ENCODE results near the gene COG8. TPM values are rescaled to one million over a fixed set of nuclear protein-coding genes. Genes with fewer than 3 reads are reported as not detected.

The COG8 gene
- total RNA-seq, 4 donors from 2014 or later: 29.5 to 52.0 (median 48.3) TPM

DNA sequence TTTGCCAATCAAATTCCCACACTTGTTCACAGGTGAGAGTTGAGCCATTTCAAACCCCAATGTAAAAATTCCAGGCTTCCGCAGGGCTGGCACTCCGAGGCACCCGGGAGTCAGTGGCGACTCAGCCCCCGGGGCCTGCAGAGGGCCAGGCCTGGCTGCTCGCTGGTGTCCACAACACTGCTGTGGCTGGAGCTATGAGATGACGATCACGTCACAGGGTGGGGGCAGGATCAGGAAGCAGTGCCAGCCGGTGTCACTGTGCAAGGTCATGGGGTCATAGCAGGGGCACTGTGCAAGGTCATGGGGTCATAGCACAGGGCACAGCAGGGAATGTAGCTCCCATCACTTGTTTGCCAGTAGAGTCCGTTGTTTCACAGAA lies 20.5 kb downstream of the COG8 start:
- intact Hi-C loops (cut with DNase I; ENCODE audit: low total_unique reads) (no loop called here), in situ Hi-C loops (cut with MboI; ENCODE audit: low pct_ligation_motif_present in 1 of 4, low pct_unique_long_range_greater_than_20kb in 1 of 4, low sequenced_read_pairs in 3 of 4) (no loop called here)
- TF ChIP-seq POLR2A (IDR thresholded peaks at IDR 0.05) (no peak), EP300 (IDR thresholded peaks at IDR 0.05; ENCODE audit: low read depth) (no peak), POLR2AphosphoS5 (IDR thresholded peaks at IDR 0.05) (no peak)
- TF ChIP-seq, protein P1, sequence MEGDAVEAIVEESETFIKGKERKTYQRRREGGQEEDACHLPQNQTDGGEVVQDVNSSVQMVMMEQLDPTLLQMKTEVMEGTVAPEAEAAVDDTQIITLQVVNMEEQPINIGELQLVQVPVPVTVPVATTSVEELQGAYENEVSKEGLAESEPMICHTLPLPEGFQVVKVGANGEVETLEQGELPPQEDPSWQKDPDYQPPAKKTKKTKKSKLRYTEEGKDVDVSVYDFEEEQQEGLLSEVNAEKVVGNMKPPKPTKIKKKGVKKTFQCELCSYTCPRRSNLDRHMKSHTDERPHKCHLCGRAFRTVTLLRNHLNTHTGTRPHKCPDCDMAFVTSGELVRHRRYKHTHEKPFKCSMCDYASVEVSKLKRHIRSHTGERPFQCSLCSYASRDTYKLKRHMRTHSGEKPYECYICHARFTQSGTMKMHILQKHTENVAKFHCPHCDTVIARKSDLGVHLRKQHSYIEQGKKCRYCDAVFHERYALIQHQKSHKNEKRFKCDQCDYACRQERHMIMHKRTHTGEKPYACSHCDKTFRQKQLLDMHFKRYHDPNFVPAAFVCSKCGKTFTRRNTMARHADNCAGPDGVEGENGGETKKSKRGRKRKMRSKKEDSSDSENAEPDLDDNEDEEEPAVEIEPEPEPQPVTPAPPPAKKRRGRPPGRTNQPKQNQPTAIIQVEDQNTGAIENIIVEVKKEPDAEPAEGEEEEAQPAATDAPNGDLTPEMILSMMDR (IDR thresholded peaks at IDR 0.05): no peak
- H3K27me3 ChIP-seq: no peaks in the 10 kb centered on the region
- H3K9me3 ChIP-seq: no peaks in the 10 kb centered on the region
- DNase-seq: no peak
- 83% methylated on average over 9 of the region's 10 CpGs; no CpG with 5 or more reads in 1 of the 2 donors for WGBS, 2 donors (ENCODE audit: low coverage in 1 of 2)
- H3K4me3 ChIP-seq: no peak overlapping the region
- H3K4me1 ChIP-seq: peaks cover 0 to 1% (median under 1%) of the 10 kb centered on the region in 4 donors
- H3K27ac ChIP-seq: no peak overlapping the region
- H3K36me3 ChIP-seq: peaks cover 0 to 64% (median 39%) of the 10 kb centered on the region in 4 donors

DNA sequence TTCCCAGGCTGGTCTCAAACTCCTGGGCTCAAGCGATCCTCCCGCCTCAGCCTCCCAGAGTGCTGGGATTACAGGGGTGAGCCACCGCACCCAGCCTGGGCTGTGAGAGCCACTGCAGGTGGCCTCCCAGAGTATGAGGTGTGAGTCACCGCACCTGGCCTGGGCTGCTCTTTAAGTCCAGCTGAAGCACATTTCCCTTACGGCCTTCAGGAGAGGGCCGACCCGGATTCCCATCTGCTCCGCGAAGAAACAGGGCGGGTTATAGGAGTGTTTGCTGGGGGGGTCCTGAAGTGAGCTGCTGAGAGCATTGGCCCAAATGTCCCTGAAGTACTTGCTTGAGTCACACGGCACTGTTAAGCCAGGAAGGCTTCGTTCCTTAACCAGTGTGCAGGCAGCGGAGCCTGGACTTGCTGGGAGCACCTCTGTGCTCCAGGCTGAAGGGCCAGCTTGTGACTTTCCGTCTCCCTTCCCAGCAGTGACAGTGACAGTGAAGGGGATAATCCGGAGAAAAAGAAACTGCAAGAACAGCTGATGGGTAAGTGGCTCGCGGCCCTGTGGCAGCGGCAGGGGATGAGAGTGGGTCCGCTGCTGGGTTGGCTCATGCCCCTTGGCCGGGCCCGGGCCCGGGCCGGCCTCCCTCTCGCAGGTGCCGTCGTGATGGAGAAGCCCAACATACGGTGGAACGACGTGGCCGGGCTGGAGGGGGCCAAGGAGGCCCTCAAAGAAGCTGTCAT lies 21.0 kb downstream of the COG8 start:
- DNase-seq: no peak
- no peak for TF ChIP-seq EP300 (IDR thresholded peaks at IDR 0.05; ENCODE audit: low read depth)
- no peak for TF ChIP-seq POLR2A (IDR thresholded peaks at IDR 0.05)
- TF ChIP-seq POLR2AphosphoS5 (IDR thresholded peaks at IDR 0.05): no peak
- TF ChIP-seq, protein P1 (IDR thresholded peaks at IDR 0.05): no peak
- Histone ChIP-seq H3K27me3 (no peaks in the 10 kb centered on the region), H3K9me3 (no peaks in the 10 kb centered on the region), H3K4me3 (no peak overlapping the region), H3K27ac (no peak overlapping the region), H3K4me1 (peaks cover 0 to 2% (median 0%) of the 10 kb centered on the region in 4 donors), H3K36me3 (peaks cover 0 to 64% (median 37%) of the 10 kb centered on the region in 4 donors)
- intact Hi-C loops (cut with DNase I; ENCODE audit: low total_unique reads): no loop called here
- 87 to 95% methylated on average over 5 to 30 of the region's 30 CpGs for whole genome bisulfite sequencing, 2 donors (ENCODE audit: low coverage in 1 of 2)
- in situ Hi-C loops (cut with MboI; ENCODE audit: low pct_ligation_motif_present in 1 of 4, low pct_unique_long_range_greater_than_20kb in 1 of 4, low sequenced_read_pairs in 3 of 4): no loop called here

DNA sequence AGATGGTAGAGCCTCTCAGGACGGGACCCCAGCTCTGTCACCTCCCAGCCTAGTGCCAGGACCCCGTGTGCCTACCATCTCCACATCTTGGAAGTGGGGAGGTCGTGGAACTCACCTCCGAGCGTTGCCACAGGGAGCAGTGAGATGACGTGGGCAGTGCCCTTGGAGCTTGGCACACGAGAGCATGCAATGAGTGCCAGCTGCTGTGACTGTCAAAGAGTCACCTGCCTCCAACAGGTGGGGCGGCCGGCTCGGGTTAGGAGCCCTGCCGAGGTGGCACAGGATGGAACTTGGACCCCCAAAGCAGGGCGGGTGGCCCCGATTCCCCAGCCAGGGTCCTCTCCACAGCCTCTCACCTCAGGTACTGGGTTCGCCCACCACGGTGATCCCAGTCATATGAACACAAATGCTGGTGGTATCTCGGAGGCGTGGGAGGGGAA lies 22.7 kb downstream of the COG8 start:
- no peak for DNase-seq
- Histone ChIP-seq H3K27me3 (no peaks in the 10 kb centered on the region), H3K27ac (no peak overlapping the region), H3K4me1 (peaks cover 9 to 17% (median 11%) of the 10 kb centered on the region in 4 donors), H3K9me3 (no peaks in the 10 kb centered on the region), H3K4me3 (no peak overlapping the region), H3K36me3 (peaks cover 0 to 48% (median 29%) of the 10 kb centered on the region in 4 donors)
- in situ Hi-C loops (cut with MboI; ENCODE audit: low pct_ligation_motif_present in 1 of 4, low pct_unique_long_range_greater_than_20kb in 1 of 4, low sequenced_read_pairs in 3 of 4) (no loop called here), intact Hi-C loops (cut with DNase I; ENCODE audit: low total_unique reads) (no loop called here)
- 90% methylated on average over 17 of the region's 17 CpGs; no CpG with 5 or more reads in 1 of the 2 donors for whole genome bisulfite sequencing, 2 donors (ENCODE audit: low coverage in 1 of 2)
- TF ChIP-seq POLR2AphosphoS5 (IDR thresholded peaks at IDR 0.05) (no peak), EP300 (IDR thresholded peaks at IDR 0.05; ENCODE audit: low read depth) (no peak), POLR2A (IDR thresholded peaks at IDR 0.05) (no peak)
- TF ChIP-seq, protein P1 (IDR thresholded peaks at IDR 0.05): no peak

DNA sequence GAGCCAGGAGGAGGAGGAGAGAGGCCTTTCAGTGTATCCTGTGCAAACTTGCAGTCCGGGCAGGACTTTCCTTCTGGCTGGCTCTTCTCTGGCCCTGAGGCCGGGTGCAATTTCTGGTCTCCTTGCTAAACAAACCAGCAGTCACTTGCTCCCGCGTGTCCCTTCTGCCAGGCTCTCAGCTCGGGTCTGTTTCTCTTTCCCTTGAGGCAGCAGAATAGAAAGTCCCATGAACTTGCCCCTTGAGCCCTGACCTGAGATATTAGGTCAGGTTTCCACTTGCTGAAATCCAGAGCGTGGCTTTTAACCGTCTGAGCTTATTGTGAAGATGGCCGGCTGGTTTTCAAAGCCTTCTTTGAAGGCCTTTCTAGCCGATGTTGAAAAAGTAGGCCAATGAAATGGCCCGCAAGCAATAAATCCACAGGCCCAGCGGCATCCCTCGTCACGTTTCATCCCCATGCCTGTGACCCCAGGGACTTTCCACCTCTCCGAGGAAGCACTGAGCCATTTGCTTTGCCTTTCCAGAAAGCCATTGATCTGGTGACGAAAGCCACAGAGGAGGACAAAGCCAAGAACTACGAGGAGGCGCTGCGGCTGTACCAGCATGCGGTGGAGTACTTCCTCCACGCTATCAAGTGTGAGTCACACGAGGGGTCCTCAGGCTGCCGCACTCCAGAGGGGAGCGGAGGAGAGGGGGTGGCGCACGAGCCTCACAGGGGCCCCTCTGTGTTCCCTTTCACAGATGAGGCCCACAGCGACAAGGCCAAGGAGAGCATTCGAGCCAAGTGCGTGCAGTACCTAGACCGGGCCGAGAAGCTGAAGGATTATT lies 23.7 kb downstream of the COG8 start:
- WGBS, 2 donors (ENCODE audit: low coverage in 1 of 2): 94% methylated on average over 30 of the region's 30 CpGs; no CpG with 5 or more reads in 1 of the 2 donors
- no peak for TF ChIP-seq POLR2A (IDR thresholded peaks at IDR 0.05)
- Histone ChIP-seq H3K27ac (no peak overlapping the region), H3K36me3 (peaks cover 0 to 41% (median 24%) of the 10 kb centered on the region in 4 donors), H3K9me3 (no peaks in the 10 kb centered on the region), H3K4me3 (no peak overlapping the region), H3K4me1 (peaks cover 9 to 17% (median 11%) of the 10 kb centered on the region in 4 donors), H3K27me3 (no peaks in the 10 kb centered on the region)
- intact Hi-C loops (cut with DNase I; ENCODE audit: low total_unique reads): no loop called here
- in situ Hi-C loops (cut with MboI; ENCODE audit: low pct_ligation_motif_present in 1 of 4, low pct_unique_long_range_greater_than_20kb in 1 of 4, low sequenced_read_pairs in 3 of 4): no loop called here
- no peak for DNase-seq

Measured in transverse colon (tissue), 4 donors.